ENCODE results near the gene IQSEC1.

The IQSEC1 gene

DNA sequence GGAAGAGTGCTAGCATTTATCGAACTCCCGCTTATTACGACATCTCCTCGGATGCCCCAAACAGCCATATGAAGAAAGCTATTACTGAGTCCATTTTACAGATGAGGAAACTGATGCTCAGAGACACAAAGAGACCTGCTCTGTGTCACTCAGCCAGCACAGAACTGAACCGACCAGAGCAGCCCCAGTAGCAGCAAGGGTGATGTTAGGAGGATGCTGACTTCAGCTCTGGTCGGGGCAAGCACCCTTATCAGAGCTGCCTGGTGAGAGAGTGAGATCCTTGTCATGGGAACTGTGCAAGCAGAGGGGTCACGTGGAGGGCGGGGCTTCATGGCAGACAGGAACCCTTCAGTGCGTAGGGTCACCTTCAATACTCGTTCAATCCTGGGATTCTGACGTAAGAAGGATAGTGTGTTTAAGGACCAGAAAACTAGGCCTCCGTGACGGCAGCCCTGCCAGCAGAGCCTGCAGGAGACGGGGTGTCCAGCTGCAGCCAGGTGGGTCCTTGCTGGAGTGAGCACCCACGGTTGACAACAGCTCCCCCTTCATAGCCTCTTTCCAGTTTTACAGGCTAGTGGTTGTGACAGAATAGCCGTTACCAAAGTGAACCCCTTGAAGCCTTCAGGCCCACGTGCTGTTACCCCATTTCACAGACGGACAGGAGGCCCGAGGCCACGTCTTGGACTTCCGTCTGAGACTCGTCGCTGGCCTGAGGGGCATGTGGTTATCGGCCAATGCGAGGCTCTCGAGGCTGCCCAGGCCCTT is 12.0 kb upstream of the IQSEC1 start:
- no peak for DNase-seq

DNA sequence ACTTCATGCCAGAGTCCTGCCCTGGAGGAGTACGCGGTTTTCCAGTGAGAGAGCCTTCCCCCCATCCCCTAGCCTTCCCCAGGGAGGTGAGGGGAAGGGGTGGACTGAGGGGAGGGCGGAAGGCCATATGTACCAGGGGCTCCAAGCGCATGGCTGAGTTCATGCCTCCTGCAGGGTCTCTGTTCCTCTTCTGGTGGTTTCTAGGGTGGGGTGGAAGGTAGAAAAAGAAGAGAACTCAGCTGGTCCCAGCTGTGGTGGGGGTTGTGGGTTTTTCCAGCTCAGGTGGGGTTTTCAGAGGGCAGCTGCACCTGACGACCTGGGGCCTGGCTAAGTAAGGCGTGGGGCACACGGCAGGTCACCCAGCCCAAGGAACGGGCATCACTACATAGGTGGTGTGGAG is 10.7 kb upstream of the IQSEC1 start:
- no peak for DNase-seq

DNA sequence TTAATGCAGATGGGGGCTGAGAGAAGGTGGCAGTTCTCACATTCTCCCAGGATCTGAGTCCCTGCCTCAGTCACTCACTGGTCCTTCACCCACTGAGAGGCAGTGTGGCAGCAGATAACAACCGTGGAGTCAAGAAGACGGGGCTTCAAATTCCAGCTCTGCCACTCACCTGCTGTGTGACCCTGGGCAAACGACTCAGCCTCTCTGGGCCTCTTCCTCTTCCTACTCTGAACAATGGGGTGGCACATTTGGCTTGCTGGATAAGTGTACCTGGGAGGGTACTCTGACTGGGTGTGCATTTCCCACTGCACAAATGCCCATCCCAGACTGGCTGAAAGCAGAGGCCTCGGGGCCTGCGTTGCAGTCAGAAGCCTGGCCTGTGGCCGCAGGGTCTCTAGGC is 10.0 kb upstream of the IQSEC1 start:
- DNase-seq: no peak

DNA sequence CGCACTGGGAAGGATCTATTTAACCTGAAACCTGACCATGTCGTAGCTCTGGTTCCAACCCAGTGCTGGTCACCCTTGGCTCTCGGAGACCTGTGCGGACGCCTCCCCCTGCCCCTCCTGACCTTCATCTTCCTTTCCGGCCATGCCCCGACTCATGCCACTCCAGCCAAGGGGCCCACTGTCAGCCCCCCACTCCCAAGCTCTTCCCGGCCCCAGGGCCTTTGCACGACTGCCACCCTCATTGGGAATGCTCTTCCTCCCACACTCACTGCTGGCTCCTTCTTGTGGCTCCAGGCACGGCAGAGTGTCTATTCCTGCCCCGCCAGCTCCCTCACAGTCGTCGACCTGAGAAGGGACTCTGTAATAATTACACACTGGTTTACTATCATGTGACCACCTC is 9.4 kb upstream of the IQSEC1 start:
- no peak for DNase-seq

DNA sequence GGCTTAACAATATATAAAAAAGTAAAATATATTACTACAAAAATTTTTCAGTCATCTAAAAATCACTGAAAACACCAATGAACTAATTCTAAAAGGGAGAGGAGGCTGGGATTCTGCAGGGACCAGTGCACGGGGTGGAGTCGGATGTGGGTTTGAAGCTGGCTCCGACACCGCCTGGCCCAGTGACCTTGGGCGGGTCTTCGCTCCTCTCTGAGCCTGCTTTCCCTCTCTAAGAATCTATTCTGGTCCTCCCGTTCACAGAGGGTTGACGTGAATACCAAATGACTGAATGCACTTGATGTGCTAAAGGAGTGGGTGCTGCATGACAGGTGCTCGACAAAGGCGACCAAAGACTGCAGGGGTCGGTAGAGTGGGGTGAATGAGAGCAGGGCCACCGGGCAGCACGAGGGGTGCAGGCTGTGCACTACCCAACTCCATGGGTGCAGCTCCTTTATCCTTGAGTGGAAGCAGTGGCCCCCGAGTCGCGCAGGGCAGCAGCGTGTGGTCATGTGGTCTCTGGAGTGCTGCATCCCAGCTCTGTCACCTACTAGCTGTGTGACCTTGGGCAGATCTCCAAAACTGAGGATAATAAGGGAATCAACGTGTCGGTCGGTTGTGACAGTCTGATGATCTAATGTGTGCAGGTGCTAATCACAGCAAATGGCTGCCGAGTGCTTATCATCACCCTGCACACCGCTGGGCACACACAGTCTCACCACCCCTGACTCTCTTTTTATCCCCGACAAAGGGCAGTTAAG is 8.6 kb upstream of the IQSEC1 start:
- no peak for DNase-seq

DNA sequence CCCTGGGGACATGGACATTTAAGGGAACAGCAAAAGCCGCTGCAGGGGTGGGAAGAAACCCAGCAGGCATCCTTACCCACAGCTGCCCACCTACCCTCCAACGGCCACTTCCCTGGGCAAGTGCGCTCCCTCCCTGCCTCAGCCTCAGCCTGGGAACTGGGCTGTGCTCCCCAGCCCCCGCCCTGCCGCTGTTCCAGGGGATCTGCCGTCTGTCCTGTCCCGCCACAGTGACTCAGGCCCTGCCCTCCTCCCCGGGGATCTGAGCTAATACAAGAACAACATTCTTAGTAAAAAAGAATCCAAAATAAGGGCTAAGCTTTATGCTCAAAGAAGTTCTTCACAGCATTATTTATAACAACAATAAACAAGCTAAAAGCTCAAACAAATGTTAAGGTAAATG is 7.4 kb upstream of the IQSEC1 start:
- DNase-seq: no peak

DNA sequence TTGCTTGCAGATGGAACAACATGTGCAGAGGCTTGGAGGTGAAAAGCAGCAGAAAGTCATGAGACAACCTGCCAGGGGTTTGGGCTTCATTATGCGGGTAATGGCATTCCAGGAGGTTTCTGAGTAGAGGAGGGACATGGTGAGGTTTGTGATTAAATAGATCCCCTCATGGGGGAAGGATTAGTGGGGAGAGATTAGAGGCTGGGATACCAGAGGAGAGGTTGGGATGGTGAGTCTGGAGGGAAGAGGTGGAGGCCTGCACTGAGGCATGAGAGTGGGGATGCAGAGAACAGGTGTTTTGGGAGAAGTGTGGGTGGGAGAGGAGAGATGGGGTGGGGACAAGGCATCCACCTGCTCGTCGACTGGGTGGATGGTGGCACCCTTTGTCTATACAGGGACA is 6.8 kb upstream of the IQSEC1 start:
- no peak for DNase-seq

DNA sequence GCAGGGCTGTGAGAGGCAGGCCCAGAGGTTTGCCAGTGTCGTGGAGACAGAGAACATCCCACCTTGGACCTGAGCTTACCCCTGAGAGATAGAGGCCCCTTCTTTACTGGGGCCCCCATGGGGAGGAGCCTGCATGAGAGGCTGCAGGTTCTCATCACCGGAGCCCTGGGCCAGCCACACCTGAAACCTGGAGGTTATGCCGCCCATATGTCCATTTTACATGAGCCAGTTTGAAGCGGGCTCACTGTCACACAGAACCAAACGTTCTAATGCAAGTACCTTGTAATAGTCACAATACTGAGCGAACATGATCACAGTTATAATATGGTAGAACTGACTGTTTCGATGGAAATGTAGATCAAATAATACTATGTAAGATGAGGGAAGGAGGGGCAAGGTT is 6.3 kb upstream of the IQSEC1 start:
- no peak for DNase-seq

DNA sequence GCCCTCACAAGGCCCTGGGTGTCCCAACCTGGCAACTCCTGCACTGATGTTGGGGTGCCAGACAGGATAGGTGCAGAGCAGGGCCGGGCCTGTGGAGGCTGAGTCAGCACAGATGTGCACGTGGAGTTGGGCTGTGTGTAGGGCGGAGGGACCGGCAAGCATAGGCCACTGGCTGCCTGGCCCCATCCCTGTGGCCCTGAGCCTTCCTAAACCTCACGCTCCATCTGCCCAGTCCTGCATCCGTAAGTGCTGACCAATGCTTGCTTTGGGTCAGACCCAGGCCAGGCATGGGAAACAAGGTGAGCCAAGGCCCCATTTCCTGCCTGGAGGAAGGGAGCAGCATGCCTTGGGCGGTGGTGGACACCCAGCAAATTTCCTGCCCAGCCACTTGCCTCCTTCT is 5.8 kb upstream of the IQSEC1 start:
- DNase-seq: no peak

DNA sequence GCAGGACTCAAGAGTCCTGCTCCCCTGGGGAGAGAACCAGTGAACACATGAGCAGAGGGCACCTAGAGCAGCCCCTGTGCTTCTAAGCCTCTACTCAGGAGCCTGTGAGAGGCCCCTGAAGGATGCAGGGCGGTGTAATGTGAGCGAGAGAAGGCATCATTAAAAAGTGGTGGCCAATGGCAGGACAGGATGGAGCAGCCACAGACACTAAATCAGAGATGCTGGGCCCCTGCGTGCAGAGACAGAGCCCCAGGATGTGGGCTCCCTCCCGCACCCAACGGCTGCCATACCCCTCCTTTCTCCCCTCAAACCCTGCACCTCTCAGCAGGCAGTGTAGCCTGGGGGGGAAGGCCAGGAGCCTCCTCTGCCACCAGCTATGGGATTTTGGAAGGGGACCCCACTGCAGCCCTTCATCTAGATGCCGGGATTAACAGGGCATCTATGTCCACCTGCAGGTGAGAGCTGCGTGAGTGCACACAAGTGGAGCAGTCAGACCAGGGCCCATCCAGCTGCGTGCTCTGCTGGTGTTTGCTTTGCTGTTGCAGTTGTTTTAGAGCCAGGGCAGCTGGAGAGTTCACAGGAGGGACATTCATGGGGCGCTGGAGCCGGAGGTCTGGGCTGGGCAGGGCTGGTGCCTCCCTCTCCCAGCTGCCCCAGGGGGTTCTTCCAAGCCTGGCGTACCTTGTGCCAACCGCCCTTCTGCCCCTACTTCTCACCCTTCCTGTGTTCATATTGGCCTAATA is 5.1 kb upstream of the IQSEC1 start:
- no peak for DNase-seq

DNA sequence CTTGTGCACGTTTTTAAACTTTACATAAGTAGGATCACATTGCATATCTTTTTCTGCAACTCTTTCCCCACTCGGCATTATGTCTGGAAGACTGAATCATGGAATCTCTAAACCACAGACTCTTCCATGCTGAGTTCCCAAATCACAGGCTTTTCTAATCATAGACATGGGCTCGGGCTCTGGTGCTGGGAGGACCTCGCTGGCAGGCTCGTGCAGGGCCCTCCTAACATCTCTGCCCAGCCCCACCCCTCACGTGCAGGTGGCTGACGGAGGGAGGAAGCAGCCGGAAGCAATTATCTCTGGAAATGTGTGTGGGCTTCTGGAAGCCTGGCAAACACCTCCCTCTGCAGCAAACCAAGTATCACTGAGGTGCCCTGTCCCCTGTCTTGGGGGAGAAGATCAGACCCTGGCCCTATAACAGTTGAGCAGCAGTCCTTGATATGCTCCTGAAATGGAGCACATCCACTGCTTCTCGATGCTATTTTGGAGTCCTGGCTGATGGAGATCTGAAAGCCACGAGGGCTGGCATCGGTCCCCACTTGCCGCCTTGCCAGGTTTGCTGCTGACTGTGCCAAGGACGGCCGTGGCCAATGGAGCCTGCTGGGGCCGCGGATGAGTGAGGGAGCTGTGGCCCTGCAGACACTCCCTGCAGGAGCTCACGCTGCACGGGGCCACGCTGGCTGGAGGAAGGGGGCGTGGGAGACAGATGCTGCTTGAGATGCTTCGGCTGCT is 4.4 kb upstream of the IQSEC1 start:
- no peak for DNase-seq

DNA sequence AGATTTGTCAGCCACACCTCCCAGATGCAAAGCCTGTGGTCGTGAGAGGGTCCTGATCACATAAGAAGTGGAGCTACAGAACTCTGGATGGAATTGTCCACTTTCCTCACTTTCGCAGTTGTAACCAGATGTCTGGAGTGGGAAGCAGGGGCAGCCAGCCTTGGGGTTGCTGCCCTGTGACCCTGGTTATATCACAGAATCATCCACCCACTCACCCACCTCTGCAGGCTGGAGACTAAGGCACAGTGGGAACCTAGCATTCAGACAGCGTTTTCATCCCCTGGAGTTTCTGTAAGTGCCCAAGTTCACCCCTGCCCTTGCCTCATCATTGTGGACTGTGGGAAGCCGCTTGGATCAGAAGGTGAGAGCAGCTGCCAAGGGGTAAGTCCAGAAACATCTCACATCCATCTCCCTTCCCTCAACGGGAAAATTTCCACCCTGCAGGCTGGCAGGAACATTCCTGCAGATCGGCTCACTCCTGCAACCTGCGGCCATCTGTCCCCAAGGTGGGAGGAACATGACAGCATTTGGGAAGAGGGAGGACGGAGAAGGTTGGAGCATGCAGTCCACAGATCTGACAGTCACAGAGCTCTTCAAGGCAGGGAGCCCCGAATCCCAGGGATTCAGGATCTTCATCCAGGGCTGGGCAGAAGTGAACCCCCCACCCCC is 2.9 kb upstream of the IQSEC1 start:
- no peak for DNase-seq

DNA sequence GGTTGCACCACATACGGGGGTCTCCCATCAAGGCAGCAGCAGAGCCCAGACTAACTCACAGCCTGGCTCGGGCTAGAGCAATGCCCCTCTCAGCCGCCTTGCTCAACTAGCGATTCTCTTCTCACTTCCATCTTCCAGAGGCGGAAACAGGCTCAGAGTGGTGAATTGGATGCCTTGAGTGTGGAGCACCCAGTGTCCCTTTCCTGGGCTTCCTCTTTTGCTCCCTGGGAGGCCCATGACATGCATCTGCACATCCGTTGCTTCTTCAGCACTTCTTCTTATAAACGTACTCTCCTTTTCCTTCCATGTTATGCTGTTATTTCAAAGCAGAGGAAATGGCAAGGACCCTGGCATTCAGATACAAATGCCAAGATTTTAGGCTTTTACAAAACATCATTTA is 2.1 kb upstream of the IQSEC1 start:
- no peak for DNase-seq

DNA sequence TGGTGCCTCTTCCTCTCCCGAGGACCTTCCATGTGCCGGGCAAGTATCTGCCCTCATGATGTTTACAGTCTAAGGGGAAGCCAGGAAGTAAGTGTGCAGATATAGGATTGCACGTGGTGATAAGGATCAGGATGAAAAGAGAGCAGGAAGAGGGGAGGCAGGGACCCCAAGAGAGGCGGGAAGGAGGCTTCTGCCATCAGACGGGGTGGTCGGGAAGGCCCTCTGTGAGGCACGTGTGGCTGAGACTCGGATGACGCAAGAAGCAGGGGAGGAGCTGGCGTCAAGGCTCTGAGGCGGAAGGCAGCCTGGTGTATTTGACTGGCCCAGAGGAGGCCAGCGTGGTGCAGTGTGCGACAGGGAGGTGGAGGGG is 762 bp upstream of the IQSEC1 start:
- no peak for DNase-seq

DNA sequence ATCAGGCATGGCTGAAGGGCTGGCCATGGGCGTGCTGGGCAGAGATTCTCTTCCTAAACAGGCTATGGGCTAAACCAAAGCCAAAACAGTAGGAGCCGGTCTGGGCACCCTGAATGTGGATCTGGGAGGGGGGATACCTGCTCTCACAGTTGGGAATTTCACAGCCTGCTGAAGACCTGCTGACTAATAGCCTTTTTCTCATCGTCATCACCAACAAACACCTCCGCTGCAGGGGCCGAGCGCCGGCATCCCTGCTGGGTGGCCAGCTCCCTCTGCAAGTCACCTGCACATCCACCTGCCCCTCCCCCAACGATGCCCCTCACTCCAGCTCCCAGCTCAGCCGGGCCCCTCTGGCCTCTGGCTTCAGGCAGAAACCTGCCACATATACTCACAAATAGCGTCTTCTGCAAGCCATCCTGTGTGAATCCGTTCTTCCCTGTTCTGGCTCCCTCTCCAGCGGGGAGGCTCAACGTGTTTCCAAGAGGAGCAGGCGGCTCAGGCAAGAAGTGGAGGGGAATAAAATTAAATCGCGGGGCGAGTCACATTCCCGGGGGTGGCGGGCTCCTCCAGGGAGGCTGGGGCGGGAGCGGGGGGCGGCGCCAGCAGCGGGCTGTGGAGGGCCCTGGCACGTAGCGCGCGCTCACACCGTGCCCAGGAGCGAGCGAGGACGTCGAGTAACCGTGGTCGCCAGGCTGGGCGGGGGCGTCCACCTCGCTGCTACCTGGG is 466 bp downstream of the IQSEC1 start:
- no peak for DNase-seq

DNA sequence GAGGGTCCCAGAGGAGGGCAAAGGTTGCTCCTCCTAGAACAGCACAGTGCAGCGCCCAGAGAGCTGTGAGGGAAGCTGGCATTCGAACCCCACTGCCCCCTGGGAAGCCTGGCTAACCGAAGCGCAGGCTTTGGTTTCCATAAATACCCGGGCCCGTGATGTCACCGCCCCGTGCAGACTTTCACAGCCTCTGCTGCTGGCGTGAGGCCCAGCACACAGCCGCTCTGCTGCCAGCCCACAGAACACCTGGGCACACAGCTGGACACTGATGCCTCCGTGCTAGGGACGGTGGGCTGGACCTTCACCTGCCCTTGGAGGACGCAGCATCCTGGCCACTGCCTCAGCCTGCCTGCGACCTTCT is 1.0 kb downstream of the IQSEC1 start:
- no peak for DNase-seq

DNA sequence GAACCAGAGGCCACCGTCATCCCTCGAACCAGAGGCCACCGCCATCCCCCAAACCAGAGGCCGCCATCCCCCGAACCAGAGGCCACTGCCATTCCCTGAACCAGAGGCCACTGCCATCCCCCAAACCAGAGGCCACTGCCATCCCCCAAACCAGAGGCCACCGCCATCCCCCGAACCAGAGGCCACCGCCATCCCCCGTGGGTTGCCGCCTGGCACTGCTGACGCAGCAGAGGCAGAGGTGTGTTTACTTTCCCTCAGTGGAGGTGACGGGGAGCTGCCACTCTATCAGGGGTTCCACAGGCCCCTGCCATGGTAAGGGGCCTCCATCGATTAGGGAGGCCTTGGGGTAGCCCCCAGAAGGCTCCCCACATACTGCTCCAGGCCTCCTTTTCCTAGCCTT is 1.5 kb downstream of the IQSEC1 start:
- no peak for DNase-seq

DNA sequence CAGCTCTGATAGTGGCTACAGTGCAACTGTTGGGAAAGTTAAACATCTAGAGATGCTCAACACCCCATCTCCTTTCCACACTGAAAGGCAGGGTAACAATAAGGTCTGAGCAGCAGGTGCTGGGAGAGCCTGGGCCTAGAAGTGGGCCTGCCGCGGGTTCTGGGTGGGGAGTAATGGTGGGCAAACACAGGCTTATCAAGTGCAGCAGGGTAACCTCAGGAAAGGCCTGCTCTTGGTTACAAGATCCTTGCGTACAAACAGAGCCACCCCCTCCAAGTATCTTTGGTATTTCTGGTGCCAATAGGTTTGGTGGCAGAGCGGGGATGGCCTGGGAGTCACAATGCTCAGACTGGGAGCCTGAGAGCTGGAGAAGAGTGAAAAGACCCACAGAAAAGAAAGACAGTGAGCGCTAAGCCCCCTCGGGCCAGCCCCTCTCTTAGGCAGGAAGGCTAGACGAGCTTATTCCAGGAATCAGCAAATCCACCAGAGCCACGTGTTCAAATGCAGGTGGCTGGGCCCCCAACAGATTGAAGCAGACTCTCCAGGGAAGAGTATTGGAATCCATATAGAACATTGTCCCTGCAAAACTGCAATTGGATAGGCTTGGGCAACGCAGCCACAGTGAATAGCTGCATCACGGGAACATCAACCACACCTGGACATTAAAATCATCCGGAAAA is 2.7 kb downstream of the IQSEC1 start:
- DNase-seq: no peak

DNA sequence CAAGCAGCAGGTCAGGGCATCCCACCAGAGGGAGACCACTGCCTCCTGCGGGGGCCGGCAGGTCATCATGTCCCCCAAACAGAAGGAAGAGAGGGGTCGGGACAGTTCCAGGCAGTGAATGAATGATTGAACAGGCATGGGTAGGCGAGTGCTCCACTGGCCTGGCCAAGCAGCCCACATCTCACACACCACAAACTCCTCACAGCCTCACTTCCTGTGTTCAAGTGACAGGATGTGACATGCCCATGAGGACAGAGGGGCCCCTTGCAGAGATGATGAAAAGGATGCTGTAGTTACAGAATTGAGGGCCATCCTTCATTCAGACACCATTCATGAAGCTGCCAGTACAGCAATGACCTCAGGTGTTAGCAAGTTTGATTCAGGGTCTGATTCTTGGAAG is 3.7 kb downstream of the IQSEC1 start:
- peak; percentile 17 for DNase-seq

DNA sequence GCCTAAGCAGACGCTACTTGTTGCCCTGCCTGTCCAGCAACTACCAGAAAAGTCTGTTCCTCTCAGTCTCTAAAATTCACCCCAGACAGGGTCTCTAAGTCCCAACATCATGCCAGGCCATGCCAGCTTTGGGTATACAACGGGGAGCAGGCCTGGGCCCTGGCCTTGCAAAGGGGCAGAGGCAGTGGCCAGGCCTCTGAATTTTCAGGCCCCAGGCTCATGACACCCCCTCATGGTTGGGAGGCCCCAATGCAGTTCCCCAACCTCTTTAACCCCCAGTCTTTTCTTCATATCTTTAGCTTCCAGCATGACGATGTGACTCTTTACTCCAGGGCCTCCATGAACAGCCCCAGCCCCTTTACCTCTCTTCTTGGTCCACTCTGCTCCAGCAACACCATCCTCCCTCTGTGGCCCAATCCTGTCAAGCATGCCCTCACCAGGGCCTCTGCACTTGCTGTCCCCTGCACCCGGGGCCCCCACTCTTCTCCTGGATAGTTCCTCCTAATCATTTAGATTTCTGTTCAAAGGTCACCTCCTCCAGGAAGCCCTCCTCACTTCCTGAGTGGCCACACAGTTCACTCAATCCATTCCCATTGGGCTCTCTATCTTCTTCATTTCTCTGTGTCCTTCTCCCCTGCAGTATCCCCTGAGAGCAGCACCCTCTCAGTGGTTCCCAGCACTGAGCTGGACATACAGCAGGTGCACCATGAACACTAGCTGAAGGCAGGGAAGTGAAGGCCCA is 4.8 kb downstream of the IQSEC1 start:
- DNase-seq: no peak

DNA sequence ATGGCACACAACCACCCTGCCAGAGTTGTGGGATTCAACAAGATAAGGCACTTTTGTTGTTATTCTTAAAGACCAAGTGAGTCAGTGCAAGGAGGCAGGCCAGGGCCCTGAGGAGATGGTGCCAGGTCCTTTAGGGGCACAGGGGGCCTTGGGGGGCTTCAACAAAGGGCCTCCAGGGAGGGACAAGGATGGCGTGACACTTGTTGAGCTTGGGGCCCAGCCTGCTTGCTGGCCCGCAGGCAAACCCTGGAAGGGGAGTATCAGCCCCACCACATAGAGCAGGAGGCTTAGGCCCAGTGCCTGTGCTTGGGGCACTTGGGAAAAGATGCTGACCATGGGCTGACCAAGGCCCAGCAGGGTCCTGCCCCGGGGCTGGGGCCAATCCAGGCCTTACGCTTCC is 5.5 kb downstream of the IQSEC1 start:
- no peak for DNase-seq

Data from activated T-cell treated with anti-CD3 and anti-CD28 coated beads for 4 hours (primary cell).